Calu3 (cell line): Measurements from ENCODE around the gene BMI1. TPM values are rescaled to one million over a fixed set of nuclear protein-coding genes. Genes with fewer than 3 reads are reported as not detected.
"Not testable (repeated sequence)": the region's sequence is repeated elsewhere in the genome, so short reads cannot be mapped to it uniquely, and the experiment has no call there.

Experiments
- BruUV-seq: library from RNA; stranded (reverse); fragments of 400-500 nt; replicated peaks from 2 replicates; lab custom pipeline; 2021; lab: Mats Ljungman, UMichigan
- CTCF ChIA-PET: fragments of 300-600 bp; sonication (Branson Sonifier 250); formaldehyde crosslinking; loops from one replicate; lab custom pipeline; 2022; ENCODE audit warnings: antibody characterized with exemption; lab: Charles Lee
- DNase-seq: peaks from one replicate; pipeline ENCODE4 v3.0.0; 2022
- H3K27ac Mint-ChIP-seq: one replicate; pipeline ENCODE4 v1.8.0; 2022; ENCODE audit warnings: mixed read lengths; ENCODE audit not compliant: unreplicated experiment
- H3K27me3 Mint-ChIP-seq: one replicate; pipeline ENCODE4 v1.8.0; 2022; ENCODE audit warnings: mixed read lengths; ENCODE audit not compliant: unreplicated experiment
- H3K36me3 Mint-ChIP-seq: one replicate; pipeline ENCODE4 v1.8.0; 2022; ENCODE audit warnings: mild to moderate bottlenecking, moderate library complexity, mixed read lengths; ENCODE audit not compliant: insufficient read depth, unreplicated experiment
- H3K4me1 Mint-ChIP-seq: one replicate; pipeline ENCODE4 v1.8.0; 2022; ENCODE audit warnings: mild to moderate bottlenecking, low read depth, mixed read lengths; ENCODE audit not compliant: unreplicated experiment
- H3K4me3 Mint-ChIP-seq: one replicate; pipeline ENCODE4 v1.8.0; 2022; ENCODE audit warnings: mild to moderate bottlenecking, low read depth, moderate library complexity, mixed read lengths; ENCODE audit not compliant: unreplicated experiment
- H3K9me3 Mint-ChIP-seq: one replicate; pipeline ENCODE4 v1.8.0; 2022; ENCODE audit warnings: low read depth, mixed read lengths; ENCODE audit not compliant: unreplicated experiment
- CTCF ChIP-seq: fragments of 200-600 bp; IDR thresholded peaks from one replicate; pipeline ENCODE4 v1.8.0; 2022; ENCODE audit warnings: antibody characterized with exemption; ENCODE audit not compliant: unreplicated experiment
- intact Hi-C: fragments of 100-400 bp; cut with micrococcal nuclease; formaldehyde crosslinking; loops from one replicate; pipeline ENCODE4 v1.10.0; 2022; ENCODE audit not compliant: unreplicated experiment
- total RNA-seq: library from RNA; stranded (reverse); gene quantifications from 2 replicates; pipeline ENCODE4 v1.2.3, GENCODE V29; 2022

Gene BMI1
- total RNA-seq, 1 experiment from 2014 or later, result 41.6 TPM

- no TSS peak for BruUV-seq
- TF ChIP-seq CTCF, result no peak
- no peak for DNase-seq
- CTCF ChIA-PET, result no interaction called here
- H3K4me3 Mint-ChIP-seq, result no peak overlapping the region
- no peaks in the 10 kb centered on the region for H3K4me1 Mint-ChIP-seq
- H3K9me3 Mint-ChIP-seq, result no peaks in the 10 kb centered on the region
- no peak overlapping the region for H3K27ac Mint-ChIP-seq
- H3K36me3 Mint-ChIP-seq, result no peaks in the 10 kb centered on the region
- H3K27me3 Mint-ChIP-seq, result no peaks in the 10 kb centered on the region
- intact Hi-C loops, result no loop called here
Observed at GRCh38 chr10:22303461-22303860, 17.4 kb upstream of the BMI1 start.

GRCh38 chr10:22305721-22306120 lies 15.2 kb upstream of the BMI1 start:
- no peaks in the 10 kb centered on the region for H3K27me3 Mint-ChIP-seq
- TF ChIP-seq CTCF, result no peak
- DNase-seq, result no peak
- no TSS peak for BruUV-seq
- intact Hi-C loops, result no loop called here
- no peaks in the 10 kb centered on the region for H3K9me3 Mint-ChIP-seq
- CTCF ChIA-PET, result no interaction called here
- no peaks in the 10 kb centered on the region for H3K4me1 Mint-ChIP-seq
- no peaks in the 10 kb centered on the region for H3K36me3 Mint-ChIP-seq
- no peak overlapping the region for H3K27ac Mint-ChIP-seq
- no peak overlapping the region for H3K4me3 Mint-ChIP-seq

- CTCF ChIA-PET, result no interaction called here
- Mint-ChIP-seq H3K4me3 (no peak overlapping the region), H3K27me3 (no peaks in the 10 kb centered on the region), H3K4me1 (no peaks in the 10 kb centered on the region), H3K27ac (no peak overlapping the region), H3K9me3 (no peaks in the 10 kb centered on the region), H3K36me3 (no peaks in the 10 kb centered on the region)
- no peak for TF ChIP-seq CTCF
- DNase-seq, result no peak
- intact Hi-C loops, result no loop called here
- no TSS peak for BruUV-seq
Observed at GRCh38 chr10:22308390-22308789, 12.5 kb upstream of the BMI1 start.

DNA sequence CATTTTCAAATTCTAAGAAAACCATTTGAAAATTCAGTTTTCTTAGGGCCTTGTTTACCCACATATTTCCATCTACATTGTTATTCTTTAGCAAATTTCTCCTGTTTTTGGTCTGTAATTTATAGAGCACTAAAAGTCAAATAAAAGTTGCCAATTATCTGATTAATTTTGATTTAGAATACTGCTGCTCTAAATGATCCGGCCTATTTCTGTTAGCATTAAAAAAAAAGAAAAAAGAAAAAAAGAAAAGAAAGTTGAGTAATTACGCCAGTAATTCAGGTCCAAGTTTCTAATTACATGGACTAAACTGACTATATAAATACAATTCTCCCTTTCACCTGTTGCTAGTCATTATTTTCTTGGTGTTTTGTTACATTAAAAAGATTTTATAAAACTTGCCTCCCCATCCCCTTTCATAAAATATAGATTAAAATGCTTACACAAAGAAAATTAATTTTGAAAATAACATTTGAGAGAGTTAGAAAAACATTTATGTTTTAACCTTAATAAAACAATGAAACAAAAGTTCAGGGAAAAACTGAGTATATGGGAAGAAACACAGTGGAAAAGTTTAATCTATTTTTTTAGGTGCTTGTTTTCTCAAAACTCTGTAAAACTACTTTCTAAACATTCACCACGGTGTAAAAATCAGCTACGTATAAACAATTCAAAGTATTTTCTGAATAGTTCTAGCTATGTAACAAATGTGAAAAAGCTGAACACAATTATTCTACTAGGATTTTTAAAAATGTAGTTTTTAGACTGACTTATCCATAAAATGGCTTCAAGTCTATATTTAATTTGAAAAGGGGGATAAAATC lies 11.5 kb upstream of the BMI1 start:
- Mint-ChIP-seq H3K4me1 (no peaks in the 10 kb centered on the region), H3K4me3 (no peak overlapping the region), H3K27ac (no peak overlapping the region), H3K36me3 (no peaks in the 10 kb centered on the region), H3K27me3 (no peaks in the 10 kb centered on the region), H3K9me3 (no peaks in the 10 kb centered on the region)
- TF ChIP-seq CTCF, result no peak
- CTCF ChIA-PET, result no interaction called here
- intact Hi-C loops, result no loop called here
- no TSS peak for BruUV-seq
- no peak for DNase-seq

GRCh38 chr10:22310012-22310411 lies 10.9 kb upstream of the BMI1 start:
- CTCF ChIA-PET, BruUV-seq, H3K27ac Mint-ChIP-seq, H3K9me3 Mint-ChIP-seq, intact Hi-C loops, DNase-seq, H3K4me1 Mint-ChIP-seq, H3K36me3 Mint-ChIP-seq, H3K4me3 Mint-ChIP-seq, H3K27me3 Mint-ChIP-seq: not testable (repeated sequence)
